GM12873 (cell line): ENCODE measurements around the gene TCERG1L.

Source experiments
- TF ChIP-seq, protein P1 (sequence below): IDR thresholded peaks from 2 replicates; pipeline ENCODE4 v1.5.1; 2012; ENCODE audit warnings: low read depth, mild to moderate bottlenecking, moderate library complexity, low read length, control low read depth; ENCODE audit not compliant: insufficient read depth; ENCODE audit errors: missing control alignments

TCERG1L gene

DNA sequence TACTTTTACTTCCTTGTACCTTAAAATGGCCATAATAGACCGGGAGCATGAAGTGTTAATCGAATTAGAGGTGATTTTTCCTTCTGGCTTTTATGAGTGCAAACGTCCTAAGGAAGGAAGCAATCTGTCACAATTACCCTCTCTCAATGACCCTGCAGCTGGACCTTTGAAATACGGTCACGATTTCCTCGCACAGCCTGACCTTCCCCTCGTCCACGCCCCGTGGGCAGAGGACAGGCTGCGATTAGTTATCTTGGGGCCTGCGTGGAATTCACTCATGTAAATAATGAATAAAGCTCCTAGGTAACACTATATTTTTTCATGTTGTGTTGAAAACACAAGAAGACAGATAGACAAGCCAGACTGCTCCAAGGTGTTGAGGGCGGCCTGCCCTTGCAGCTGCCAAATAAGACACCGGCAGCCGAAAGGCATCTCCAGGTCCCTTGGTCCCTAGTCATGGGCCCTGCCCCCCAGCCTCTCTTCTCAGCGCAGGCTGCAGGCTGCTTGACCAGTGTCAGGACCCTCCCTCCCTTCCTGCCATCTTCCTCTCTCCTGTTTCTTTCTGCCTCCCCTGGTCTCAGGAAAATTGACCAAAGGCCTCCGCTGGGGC is 199.9 kb downstream of the TCERG1L start:
- TF ChIP-seq, protein P1, sequence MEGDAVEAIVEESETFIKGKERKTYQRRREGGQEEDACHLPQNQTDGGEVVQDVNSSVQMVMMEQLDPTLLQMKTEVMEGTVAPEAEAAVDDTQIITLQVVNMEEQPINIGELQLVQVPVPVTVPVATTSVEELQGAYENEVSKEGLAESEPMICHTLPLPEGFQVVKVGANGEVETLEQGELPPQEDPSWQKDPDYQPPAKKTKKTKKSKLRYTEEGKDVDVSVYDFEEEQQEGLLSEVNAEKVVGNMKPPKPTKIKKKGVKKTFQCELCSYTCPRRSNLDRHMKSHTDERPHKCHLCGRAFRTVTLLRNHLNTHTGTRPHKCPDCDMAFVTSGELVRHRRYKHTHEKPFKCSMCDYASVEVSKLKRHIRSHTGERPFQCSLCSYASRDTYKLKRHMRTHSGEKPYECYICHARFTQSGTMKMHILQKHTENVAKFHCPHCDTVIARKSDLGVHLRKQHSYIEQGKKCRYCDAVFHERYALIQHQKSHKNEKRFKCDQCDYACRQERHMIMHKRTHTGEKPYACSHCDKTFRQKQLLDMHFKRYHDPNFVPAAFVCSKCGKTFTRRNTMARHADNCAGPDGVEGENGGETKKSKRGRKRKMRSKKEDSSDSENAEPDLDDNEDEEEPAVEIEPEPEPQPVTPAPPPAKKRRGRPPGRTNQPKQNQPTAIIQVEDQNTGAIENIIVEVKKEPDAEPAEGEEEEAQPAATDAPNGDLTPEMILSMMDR: no peak

DNA sequence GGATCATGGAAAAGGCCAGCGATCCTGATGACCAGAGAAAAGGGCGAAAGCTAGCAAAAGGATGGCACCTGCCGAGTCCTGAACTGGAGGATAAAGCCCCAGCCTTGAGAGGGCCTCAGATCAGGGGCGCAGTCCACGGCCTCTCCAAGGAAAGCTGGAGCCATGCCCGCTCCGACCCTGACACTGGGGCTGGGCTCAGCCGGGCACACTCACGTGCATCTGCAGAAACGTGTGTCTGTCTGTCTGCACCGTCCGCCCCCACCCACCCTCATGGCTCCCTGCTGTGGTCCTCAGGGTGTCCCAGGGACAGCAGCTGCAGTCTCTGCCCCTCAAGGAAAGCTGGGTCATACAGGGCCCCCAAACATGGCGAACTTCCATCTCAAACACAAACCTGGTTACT is 200.5 kb downstream of the TCERG1L start:
- TF ChIP-seq, protein P1: no peak

DNA sequence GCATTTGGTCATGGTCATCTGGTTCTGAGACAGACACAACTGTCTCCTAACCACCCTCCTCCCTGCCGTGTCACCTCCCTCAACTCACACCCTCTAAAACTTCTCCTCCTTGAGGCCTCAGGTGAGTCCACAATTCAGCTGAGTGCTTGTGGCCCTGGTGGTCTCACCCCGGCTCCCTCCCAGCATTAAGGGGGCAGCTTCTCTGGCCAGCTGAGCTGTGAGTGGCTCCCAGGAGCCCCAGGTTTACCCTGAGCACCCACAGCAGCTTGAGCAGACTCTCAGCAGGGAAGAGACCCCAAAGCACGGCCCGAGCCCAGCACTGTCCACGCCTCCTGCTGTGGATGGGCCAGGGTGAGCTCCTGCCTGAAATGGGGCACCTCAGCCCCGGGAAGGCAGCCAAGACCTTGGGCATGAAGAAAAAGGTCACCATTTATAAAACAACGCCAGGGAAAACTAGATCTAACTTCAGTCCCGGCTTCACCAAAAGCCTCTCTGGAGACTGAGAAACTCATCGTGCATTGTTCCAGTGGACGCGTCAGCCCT is 201.2 kb downstream of the TCERG1L start:
- TF ChIP-seq, protein P1: no peak

DNA sequence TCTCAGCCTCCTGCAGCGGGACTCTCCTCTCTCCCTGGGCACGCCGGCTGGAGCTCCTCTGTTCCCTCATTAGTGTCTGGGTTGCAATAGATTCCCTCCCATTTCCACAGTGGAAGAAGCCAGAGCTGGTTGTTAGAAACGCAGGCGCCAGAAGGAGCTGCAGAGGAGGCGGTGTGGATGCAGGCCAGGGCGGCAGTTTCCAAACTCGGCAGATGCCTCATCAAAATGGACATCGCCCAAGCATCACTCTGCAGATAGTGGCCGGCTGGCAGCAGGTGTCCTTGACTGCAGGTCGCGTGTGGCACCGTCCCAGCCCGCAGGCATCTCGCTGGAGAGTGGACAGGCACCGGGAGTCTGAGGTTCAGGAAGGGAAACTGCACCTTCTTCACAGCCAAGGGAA is 201.8 kb downstream of the TCERG1L start:
- TF ChIP-seq, protein P1: no peak

DNA sequence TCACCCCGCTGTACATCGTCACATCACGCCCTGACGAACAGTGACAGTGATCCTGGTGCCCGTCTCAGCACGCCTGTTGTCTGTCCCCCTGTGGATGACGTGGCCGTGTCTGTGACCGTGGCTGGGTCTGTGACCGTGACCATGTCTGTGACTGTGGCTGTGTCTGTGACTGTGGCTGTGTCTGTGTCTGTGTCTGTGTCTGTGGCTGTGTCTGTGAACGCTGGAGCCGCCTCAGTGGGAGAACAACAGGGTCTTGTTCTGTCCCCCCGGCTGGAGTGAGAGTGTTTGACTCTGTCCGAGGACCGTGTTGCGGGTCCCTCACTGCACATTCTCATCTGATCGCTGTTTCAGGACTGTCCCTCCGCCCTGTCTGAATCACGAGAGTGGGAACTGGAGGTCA is 202.2 kb downstream of the TCERG1L start:
- TF ChIP-seq, protein P1: no peak

DNA sequence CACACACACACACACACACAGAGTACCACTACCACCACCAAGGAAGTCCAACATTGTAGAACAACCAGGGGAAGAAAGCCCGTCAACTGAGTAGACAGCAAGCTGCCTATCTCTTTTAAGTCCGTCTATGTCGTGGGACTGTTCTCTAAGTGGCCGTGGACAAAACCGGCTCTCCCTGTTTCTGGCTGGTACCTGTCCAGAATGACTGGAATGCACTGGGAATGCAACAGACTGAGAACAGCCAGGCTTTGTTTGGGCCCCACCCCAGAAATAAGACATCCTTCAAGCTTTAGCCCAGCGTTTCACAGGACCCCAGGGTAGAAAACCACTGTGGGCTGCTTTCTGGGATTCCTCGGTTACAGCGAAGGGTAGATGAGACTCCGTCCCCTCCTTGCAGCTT is 203.6 kb downstream of the TCERG1L start:
- TF ChIP-seq, protein P1: no peak

DNA sequence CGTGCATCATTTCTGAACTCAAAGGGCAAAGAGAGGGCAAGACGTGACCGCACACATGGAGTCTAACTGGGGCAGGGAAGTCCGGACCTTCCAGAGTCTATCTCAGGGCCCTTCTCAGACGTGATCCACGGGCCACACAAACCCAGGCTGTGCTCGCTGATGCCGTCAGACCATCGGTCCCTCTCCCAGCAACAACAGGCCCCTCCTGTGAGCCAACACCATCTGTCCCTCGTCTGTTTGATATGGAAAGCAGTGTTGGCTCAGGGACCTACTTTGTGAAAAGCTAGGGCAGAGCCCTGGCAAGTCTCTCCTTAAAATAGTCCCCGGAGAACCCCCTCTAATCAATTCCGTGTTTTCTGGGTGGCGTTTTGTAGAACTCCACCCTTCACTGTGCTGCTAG is 208.8 kb downstream of the TCERG1L start:
- TF ChIP-seq, protein P1: no peak
